Neural cell (in vitro differentiated cells): ENCODE data around the gene PPP2R5D.

ENCODE experiments used
- CTCF ChIP-seq: fragments of 450-650 bp; IDR thresholded peaks from 2 replicates; pipeline ENCODE4 v1.5.1; 2014; ENCODE audit warnings: antibody characterized with exemption, mild to moderate bottlenecking, moderate library complexity; ENCODE audit not compliant: poor library complexity, severe bottlenecking
- EP300 ChIP-seq: fragments of 450-650 bp; conservative IDR thresholded peaks from 2 replicates; pipeline ENCODE4 v1.6.1; 2014; ENCODE audit warnings: antibody characterized with exemption, mild to moderate bottlenecking, moderate library complexity; ENCODE audit not compliant: poor library complexity, severe bottlenecking
- EZH2 ChIP-seq: fragments of 200-600, 300-800 bp; shearing (Covaris generic), sonication (generic); IDR thresholded peaks from 2 replicates; pipeline ENCODE4 v1.6.1; 2014; ENCODE audit warnings: antibody characterized with exemption, low read length, borderline replicate concordance, mild to moderate bottlenecking; ENCODE audit not compliant: insufficient read depth, poor library complexity, severe bottlenecking
- POLR2AphosphoS5 ChIP-seq: IDR thresholded peaks from 2 replicates; pipeline ENCODE4 v1.6.1; 2012
- RAD21 ChIP-seq: fragments of 450-650 bp; conservative IDR thresholded peaks from 2 replicates; pipeline ENCODE4 v1.6.1; 2014; ENCODE audit warnings: antibody characterized with exemption, mild to moderate bottlenecking, moderate library complexity
- REST ChIP-seq: IDR thresholded peaks from 2 replicates; pipeline ENCODE4 v1.6.1; 2012; ENCODE audit warnings: borderline replicate concordance
- SMC3 ChIP-seq: fragments of 450-650 bp; conservative IDR thresholded peaks from 2 replicates; pipeline ENCODE4 v1.6.1; 2014; ENCODE audit warnings: antibody characterized with exemption, mild to moderate bottlenecking, moderate library complexity; ENCODE audit not compliant: poor library complexity
- TAF1 ChIP-seq: IDR thresholded peaks from 2 replicates; pipeline ENCODE4 v1.6.1; 2012; ENCODE audit warnings: low read depth

GRCh38 chr6:42960243-42961019 is 23.9 kb upstream of the PPP2R5D start, which contains the start of gene GNMT:
- TF ChIP-seq POLR2AphosphoS5 (no peak), SMC3 (no peak), REST (no peak), EP300 (no peak), RAD21 (no peak), CTCF (no peak), TAF1 (no peak), EZH2 (no peak)
